ENCODE results near the gene ZNF784. TPM values are rescaled to one million over a fixed set of nuclear protein-coding genes. Genes with fewer than 3 reads are reported as not detected.

ZNF784 gene
- total RNA-seq, 1 donor: 6.3 TPM

GRCh38 chr19:55623130-55623529, 1.2 kb downstream of the ZNF784 start:
- Histone ChIP-seq H3K4me3 (ENCODE audit: low read length) (no peak overlapping the region), H3K9me3 (ENCODE audit: low read depth, low read length) (no peaks in the 10 kb centered on the region)

GRCh38 chr19:55622242-55622969, 2.0 kb downstream of the ZNF784 start:
- Histone ChIP-seq H3K4me3 (ENCODE audit: low read length) (no peak overlapping the region), H3K9me3 (ENCODE audit: low read depth, low read length) (no peaks in the 10 kb centered on the region), H3K4me1 (ENCODE audit: insufficient read depth, low read length) (peaks cover 67% of the 10 kb centered on the region), H3K27me3 (ENCODE audit: insufficient read depth, low read length) (no peaks in the 10 kb centered on the region)

More at GRCh38 chr19:55623130-55623529, 1.2 kb downstream of the ZNF784 start:
- Histone ChIP-seq H3K4me1 (ENCODE audit: insufficient read depth, low read length) (peaks cover 62% of the 10 kb centered on the region), H3K27me3 (ENCODE audit: insufficient read depth, low read length) (no peaks in the 10 kb centered on the region)

- Histone ChIP-seq H3K4me3 (ENCODE audit: low read length) (no peak overlapping the region), H3K4me1 (ENCODE audit: insufficient read depth, low read length) (peaks cover 62% of the 10 kb centered on the region), H3K27me3 (ENCODE audit: insufficient read depth, low read length) (no peaks in the 10 kb centered on the region), H3K9me3 (ENCODE audit: low read depth, low read length) (no peaks in the 10 kb centered on the region)
Measured at GRCh38 chr19:55621673-55622231, 2.6 kb downstream of the ZNF784 start.

- peaks cover 60% of the 10 kb centered on the region for H3K4me1 ChIP-seq (ENCODE audit: insufficient read depth, low read length)
- no peak overlapping the region for H3K4me3 ChIP-seq (ENCODE audit: low read length)
- no peaks in the 10 kb centered on the region for H3K9me3 ChIP-seq (ENCODE audit: low read depth, low read length)
- H3K27me3 ChIP-seq (ENCODE audit: insufficient read depth, low read length): no peaks in the 10 kb centered on the region
Measured at GRCh38 chr19:55621205-55621672, 3.1 kb downstream of the ZNF784 start.

GRCh38 chr19:55620410-55621204, 3.8 kb downstream of the ZNF784 start:
- H3K27me3 ChIP-seq (ENCODE audit: insufficient read depth, low read length): no peaks in the 10 kb centered on the region
- H3K4me1 ChIP-seq (ENCODE audit: insufficient read depth, low read length): peaks cover 57% of the 10 kb centered on the region
- no peak overlapping the region for H3K4me3 ChIP-seq (ENCODE audit: low read length)
- no peaks in the 10 kb centered on the region for H3K9me3 ChIP-seq (ENCODE audit: low read depth, low read length)

GRCh38 chr19:55619286-55619685, 5.1 kb downstream of the ZNF784 start:
- Histone ChIP-seq H3K4me3 (ENCODE audit: low read length) (no peak overlapping the region), H3K9me3 (ENCODE audit: low read depth, low read length) (no peaks in the 10 kb centered on the region), H3K27me3 (ENCODE audit: insufficient read depth, low read length) (no peaks in the 10 kb centered on the region), H3K4me1 (ENCODE audit: insufficient read depth, low read length) (peaks cover 50% of the 10 kb centered on the region)

- Histone ChIP-seq H3K4me3 (ENCODE audit: low read length) (no peak overlapping the region), H3K4me1 (ENCODE audit: insufficient read depth, low read length) (peaks cover 45% of the 10 kb centered on the region), H3K27me3 (ENCODE audit: insufficient read depth, low read length) (no peaks in the 10 kb centered on the region), H3K9me3 (ENCODE audit: low read depth, low read length) (no peaks in the 10 kb centered on the region)
Measured at GRCh38 chr19:55618426-55618825, 5.9 kb downstream of the ZNF784 start.

- no peaks in the 10 kb centered on the region for H3K27me3 ChIP-seq (ENCODE audit: insufficient read depth, low read length)
- H3K9me3 ChIP-seq (ENCODE audit: low read depth, low read length): no peaks in the 10 kb centered on the region
- no peak overlapping the region for H3K4me3 ChIP-seq (ENCODE audit: low read length)
- peaks cover 47% of the 10 kb centered on the region for H3K4me1 ChIP-seq (ENCODE audit: insufficient read depth, low read length)
Measured at GRCh38 chr19:55617426-55617825, 6.9 kb downstream of the ZNF784 start.

GRCh38 chr19:55616395-55616875, 7.9 kb downstream of the ZNF784 start:
- Histone ChIP-seq H3K9me3 (ENCODE audit: low read depth, low read length) (no peaks in the 10 kb centered on the region), H3K4me1 (ENCODE audit: insufficient read depth, low read length) (peaks cover 56% of the 10 kb centered on the region), H3K27me3 (ENCODE audit: insufficient read depth, low read length) (no peaks in the 10 kb centered on the region), H3K4me3 (ENCODE audit: low read length) (no peak overlapping the region)

- H3K4me1 ChIP-seq (ENCODE audit: insufficient read depth, low read length): peaks cover 52% of the 10 kb centered on the region
- no peak overlapping the region for H3K4me3 ChIP-seq (ENCODE audit: low read length)
- no peaks in the 10 kb centered on the region for H3K27me3 ChIP-seq (ENCODE audit: insufficient read depth, low read length)
- H3K9me3 ChIP-seq (ENCODE audit: low read depth, low read length): no peaks in the 10 kb centered on the region
Measured at GRCh38 chr19:55615543-55616394, 8.6 kb downstream of the ZNF784 start.

- Histone ChIP-seq H3K9me3 (ENCODE audit: low read depth, low read length) (no peaks in the 10 kb centered on the region), H3K27me3 (ENCODE audit: insufficient read depth, low read length) (no peaks in the 10 kb centered on the region), H3K4me1 (ENCODE audit: insufficient read depth, low read length) (peaks cover 44% of the 10 kb centered on the region), H3K4me3 (ENCODE audit: low read length) (no peak overlapping the region)
Measured at GRCh38 chr19:55614711-55615542, 9.4 kb downstream of the ZNF784 start.

- H3K4me1 ChIP-seq (ENCODE audit: insufficient read depth, low read length): peaks cover 41% of the 10 kb centered on the region
- no peak overlapping the region for H3K4me3 ChIP-seq (ENCODE audit: low read length)
- H3K9me3 ChIP-seq (ENCODE audit: low read depth, low read length): no peaks in the 10 kb centered on the region
- no peaks in the 10 kb centered on the region for H3K27me3 ChIP-seq (ENCODE audit: insufficient read depth, low read length)
Measured at GRCh38 chr19:55613930-55614710, 10.2 kb downstream of the ZNF784 start.

- Histone ChIP-seq H3K9me3 (ENCODE audit: low read depth, low read length) (no peaks in the 10 kb centered on the region), H3K4me1 (ENCODE audit: insufficient read depth, low read length) (peaks cover 37% of the 10 kb centered on the region), H3K27me3 (ENCODE audit: insufficient read depth, low read length) (no peaks in the 10 kb centered on the region), H3K4me3 (ENCODE audit: low read length) (no peak overlapping the region)
Measured at GRCh38 chr19:55613396-55613795, 11.0 kb downstream of the ZNF784 start.

All from mononuclear cell (primary cell).